ENCODE measurements around the gene EDNRA. TPM values are rescaled to one million over a fixed set of nuclear protein-coding genes. Genes with fewer than 3 reads are reported as not detected.
A peak's percentile ranks its signal among the peaks of the same experiment; 100 is the strongest.

EDNRA gene
- total and polyA plus RNA-seq, 9 of the 15 experiments (the other 6 are each of a cell fraction or from before 2014, with no cell fraction given), result not detected

DNA sequence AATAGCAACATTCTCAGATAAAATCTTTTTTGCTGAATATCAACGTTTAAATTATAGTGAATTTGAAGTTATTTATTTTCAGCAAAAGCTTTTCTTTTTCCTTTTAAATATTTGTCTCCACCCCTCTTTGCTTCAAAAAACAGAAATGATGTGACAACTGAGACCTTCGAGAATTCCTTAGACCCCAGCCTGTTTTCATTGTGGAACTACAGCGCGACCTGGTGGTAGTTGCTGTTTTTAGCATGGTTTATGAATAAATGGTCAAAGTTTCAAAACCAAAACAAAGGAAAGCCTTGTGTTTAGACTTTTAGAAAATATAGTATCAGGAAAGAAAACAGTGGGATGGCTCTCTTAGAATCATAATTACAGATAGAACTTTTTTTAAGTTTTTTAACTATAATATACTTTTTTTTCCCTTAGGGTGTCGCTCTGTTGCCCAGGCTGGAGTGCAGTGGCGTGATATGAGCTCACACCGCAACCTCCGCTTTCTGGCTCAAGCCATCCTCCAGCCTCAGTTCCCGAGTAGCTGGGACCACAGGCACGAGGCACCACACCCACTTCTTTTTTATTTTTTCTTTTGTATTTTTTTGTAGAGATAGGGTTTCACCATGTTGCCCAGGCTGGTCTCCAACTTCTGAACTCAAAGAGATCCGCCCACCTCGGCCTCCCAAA is 109.5 kb downstream of the EDNRA start (continued):
- TF ChIP-seq, protein P1, sequence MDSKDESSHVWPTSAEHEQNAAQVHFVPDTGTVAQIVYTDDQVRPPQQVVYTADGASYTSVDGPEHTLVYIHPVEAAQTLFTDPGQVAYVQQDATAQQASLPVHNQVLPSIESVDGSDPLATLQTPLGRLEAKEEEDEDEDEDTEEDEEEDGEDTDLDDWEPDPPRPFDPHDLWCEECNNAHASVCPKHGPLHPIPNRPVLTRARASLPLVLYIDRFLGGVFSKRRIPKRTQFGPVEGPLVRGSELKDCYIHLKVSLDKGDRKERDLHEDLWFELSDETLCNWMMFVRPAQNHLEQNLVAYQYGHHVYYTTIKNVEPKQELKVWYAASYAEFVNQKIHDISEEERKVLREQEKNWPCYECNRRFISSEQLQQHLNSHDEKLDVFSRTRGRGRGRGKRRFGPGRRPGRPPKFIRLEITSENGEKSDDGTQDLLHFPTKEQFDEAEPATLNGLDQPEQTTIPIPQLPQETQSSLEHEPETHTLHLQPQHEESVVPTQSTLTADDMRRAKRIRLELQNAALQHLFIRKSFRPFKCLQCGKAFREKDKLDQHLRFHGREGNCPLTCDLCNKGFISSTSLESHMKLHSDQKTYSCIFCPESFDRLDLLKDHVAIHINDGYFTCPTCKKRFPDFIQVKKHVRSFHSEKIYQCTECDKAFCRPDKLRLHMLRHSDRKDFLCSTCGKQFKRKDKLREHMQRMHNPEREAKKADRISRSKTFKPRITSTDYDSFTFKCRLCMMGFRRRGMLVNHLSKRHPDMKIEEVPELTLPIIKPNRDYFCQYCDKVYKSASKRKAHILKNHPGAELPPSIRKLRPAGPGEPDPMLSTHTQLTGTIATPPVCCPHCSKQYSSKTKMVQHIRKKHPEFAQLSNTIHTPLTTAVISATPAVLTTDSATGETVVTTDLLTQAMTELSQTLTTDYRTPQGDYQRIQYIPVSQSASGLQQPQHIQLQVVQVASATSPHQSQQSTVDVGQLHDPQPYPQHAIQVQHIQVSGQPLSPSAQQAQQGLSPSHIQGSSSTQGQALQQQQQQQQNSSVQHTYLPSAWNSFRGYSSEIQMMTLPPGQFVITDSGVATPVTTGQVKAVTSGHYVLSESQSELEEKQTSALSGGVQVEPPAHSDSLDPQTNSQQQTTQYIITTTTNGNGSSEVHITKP (IDR thresholded peaks at IDR 0.05; ENCODE audit: partially characterized antibody), result no peak
- TF ChIP-seq HNRNPL (IDR thresholded peaks at IDR 0.05; ENCODE audit: low read depth, low read length), result no peak
- no peak for TF ChIP-seq ZNF263 (CRISPR knock-in tag; IDR thresholded peaks at IDR 0.05; ENCODE audit: borderline replicate concordance)
- TF ChIP-seq, protein P2, sequence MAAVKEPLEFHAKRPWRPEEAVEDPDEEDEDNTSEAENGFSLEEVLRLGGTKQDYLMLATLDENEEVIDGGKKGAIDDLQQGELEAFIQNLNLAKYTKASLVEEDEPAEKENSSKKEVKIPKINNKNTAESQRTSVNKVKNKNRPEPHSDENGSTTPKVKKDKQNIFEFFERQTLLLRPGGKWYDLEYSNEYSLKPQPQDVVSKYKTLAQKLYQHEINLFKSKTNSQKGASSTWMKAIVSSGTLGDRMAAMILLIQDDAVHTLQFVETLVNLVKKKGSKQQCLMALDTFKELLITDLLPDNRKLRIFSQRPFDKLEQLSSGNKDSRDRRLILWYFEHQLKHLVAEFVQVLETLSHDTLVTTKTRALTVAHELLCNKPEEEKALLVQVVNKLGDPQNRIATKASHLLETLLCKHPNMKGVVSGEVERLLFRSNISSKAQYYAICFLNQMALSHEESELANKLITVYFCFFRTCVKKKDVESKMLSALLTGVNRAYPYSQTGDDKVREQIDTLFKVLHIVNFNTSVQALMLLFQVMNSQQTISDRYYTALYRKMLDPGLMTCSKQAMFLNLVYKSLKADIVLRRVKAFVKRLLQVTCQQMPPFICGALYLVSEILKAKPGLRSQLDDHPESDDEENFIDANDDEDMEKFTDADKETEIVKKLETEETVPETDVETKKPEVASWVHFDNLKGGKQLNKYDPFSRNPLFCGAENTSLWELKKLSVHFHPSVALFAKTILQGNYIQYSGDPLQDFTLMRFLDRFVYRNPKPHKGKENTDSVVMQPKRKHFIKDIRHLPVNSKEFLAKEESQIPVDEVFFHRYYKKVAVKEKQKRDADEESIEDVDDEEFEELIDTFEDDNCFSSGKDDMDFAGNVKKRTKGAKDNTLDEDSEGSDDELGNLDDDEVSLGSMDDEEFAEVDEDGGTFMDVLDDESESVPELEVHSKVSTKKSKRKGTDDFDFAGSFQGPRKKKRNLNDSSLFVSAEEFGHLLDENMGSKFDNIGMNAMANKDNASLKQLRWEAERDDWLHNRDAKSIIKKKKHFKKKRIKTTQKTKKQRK (IDR thresholded peaks at IDR 0.05; ENCODE audit: borderline replicate concordance, low read depth, low read length), result no peak
- TF ChIP-seq POLR2G (IDR thresholded peaks at IDR 0.05; ENCODE audit: low read depth, low read length), result no peak
- TF ChIP-seq CC2D1A (IDR thresholded peaks at IDR 0.05), result 0 out of 2 replicates have a peak, but pooled peaks have one; percentile 21
